WI38 (cell line): ENCODE results near the gene TSKS.

Experiments used
- H3K4me3 ChIP-seq: 2 replicates; pipeline ENCODE4 v1.5.1; 2011; ENCODE audit warnings: low read depth, mild to moderate bottlenecking, control low read depth, low read length
- TF ChIP-seq, protein P1 (sequence below): IDR thresholded peaks from 2 replicates; pipeline ENCODE4 v1.5.1; 2012; ENCODE audit warnings: low read depth, mild to moderate bottlenecking, control low read depth, low read length

The TSKS gene

GRCh38 chr19:49699364-49699763 is 63.7 kb downstream of the TSKS start:
- no peak overlapping the region for H3K4me3 ChIP-seq
- TF ChIP-seq, protein P1, sequence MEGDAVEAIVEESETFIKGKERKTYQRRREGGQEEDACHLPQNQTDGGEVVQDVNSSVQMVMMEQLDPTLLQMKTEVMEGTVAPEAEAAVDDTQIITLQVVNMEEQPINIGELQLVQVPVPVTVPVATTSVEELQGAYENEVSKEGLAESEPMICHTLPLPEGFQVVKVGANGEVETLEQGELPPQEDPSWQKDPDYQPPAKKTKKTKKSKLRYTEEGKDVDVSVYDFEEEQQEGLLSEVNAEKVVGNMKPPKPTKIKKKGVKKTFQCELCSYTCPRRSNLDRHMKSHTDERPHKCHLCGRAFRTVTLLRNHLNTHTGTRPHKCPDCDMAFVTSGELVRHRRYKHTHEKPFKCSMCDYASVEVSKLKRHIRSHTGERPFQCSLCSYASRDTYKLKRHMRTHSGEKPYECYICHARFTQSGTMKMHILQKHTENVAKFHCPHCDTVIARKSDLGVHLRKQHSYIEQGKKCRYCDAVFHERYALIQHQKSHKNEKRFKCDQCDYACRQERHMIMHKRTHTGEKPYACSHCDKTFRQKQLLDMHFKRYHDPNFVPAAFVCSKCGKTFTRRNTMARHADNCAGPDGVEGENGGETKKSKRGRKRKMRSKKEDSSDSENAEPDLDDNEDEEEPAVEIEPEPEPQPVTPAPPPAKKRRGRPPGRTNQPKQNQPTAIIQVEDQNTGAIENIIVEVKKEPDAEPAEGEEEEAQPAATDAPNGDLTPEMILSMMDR: no peak

DNA sequence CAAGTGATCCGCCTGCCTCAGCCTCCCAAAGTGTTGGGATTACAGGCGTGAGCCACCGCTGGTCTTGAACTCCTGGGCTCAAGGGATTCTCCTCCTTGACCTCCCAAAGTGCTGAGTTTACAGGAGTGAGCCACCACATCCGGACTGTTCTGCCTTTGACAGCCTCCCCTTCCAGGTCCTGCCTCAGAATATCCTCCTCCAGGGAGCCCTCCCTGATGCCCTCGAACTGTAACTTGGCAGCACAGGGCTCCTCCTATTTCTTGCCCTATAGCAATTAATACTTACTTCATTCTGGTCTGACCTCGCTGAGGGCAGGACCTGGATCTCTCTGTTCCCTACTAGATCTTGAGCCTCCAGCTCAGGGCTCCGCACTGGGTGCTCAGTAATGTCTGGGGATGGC is 66.2 kb downstream of the TSKS start:
- TF ChIP-seq, protein P1: no peak
- no peak overlapping the region for H3K4me3 ChIP-seq

DNA sequence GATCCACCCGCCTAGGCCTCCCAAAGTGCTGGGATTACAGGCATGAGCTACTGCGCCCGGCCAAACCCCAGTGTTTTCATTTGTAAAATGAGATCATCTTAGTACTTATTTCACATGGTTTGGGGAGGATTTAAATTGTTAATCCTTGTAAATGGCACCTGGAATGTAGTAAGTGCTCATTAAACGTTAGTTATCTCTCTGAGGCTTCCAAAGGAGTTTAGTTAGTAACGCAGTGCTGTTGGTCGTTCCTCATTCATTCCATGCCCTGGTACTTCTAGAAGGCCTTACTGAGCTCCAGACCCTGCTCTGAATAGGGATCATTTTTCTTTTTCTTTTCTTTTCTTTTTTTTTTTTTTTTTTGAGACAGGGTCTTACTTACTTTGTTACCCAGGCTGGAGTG is 67.0 kb downstream of the TSKS start:
- no peak overlapping the region for H3K4me3 ChIP-seq
- TF ChIP-seq, protein P1: no peak

DNA sequence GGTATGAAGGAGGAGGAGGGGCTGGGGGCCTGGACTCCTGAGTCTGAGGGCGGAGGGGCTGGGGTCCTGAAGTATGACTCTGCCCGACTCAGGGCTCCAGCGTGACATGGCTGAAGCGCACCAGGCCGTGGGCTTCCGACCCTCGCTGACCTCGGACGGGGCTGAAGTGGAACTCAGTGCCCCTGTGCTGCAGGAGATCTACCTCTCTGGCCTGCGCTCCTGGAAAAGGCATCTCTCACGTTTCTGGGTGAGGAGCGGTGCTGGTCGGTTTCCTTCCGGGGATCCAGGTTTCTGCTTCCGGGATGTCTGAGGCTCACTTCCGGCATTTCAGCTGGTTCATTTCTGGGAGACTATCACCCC is 71.0 kb downstream of the TSKS start:
- peak overlapping the region; percentile 73 for H3K4me3 ChIP-seq
- TF ChIP-seq, protein P1: no peak

- TF ChIP-seq, protein P1: no peak
- H3K4me3 ChIP-seq: peak overlapping the region; percentile 73
These were observed 71.6 kb downstream of the TSKS start for GRCh38 chr19:49691243-49692146.

DNA sequence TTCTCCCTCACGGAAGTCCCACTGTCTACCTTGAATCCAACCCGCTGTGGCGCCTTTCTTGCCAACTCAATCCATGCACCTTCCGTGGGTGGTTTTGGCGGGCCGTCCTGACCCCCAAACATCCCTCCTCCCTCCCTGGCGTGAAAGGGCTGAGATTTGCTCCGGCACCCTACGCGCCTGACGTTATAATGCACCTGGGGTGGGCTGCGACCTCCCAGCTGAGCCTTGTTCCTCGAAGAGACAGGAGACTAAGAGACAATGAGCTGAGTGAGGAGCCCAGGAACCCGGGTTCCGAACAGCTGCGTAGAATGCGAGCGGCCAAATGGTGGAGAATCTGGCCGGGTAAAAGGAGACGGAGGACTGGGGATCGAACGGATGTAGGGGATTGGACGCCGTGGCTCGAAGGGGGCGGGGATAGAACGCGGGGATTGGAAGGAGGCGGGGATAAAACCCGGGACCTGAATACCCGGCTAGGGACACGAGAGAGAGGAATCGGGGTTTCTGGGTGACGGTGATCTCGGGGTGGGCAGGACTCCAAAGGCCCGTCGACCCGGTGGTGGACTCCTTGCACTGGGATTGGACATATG is 72.4 kb downstream of the TSKS start, which contains the start of gene CPT1C:
CPT1C (plus strand) TSS at position 461 of the 587 bp plus-strand sequence. CDS start 1,137 bp downstream, outside the sequence.
- TF ChIP-seq, protein P1: no peak
- H3K4me3 ChIP-seq: peak within 1 kb of the TSS; percentile 73

DNA sequence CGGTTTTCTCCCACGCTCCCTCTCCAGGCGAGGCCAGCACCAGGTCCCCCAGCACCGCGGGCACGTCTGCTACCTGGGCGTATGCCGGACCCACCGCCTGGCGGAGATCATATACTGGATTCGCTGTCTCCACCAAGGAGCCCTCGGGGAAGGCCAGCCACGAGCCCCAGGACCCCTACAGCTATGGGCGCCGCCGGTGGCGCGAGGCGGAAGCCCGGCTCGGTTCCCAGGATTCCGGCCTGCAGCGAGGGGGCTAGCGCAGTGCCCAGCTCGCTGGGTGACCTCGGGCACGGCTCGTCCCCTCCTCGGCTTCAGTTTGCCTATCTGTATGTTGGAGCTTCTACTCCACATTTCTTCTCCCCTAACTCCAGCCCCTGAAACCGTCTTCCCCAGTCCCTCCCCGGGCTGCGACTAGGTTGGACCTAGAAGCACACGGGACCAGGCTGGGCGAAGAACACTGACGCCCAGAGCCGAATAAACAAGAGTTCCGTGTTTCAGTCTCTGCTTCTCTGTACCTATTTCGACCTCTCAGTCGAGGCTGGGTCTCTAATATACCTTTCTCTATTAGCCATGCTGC is 72.9 kb downstream of the TSKS start:
- TF ChIP-seq, protein P1: no peak
- peak overlapping the region; percentile 73 for H3K4me3 ChIP-seq
